ENCODE measurements around the gene HABP2. TPM values are rescaled to one million over a fixed set of nuclear protein-coding genes. Genes with fewer than 3 reads are reported as not detected.

HABP2 gene
- total RNA-seq, 4 donors from 2014 or later = 0.72 TPM; not detected in 3

- H3K27me3 ChIP-seq = peaks cover 40% of the 10 kb centered on the region
- TF ChIP-seq POLR2A (IDR thresholded peaks at IDR 0.05) (no peak), POLR2AphosphoS5 (IDR thresholded peaks at IDR 0.05) (no peak), EP300 (IDR thresholded peaks at IDR 0.05) (no peak), CTCF (IDR thresholded peaks at IDR 0.05) (no peak)
- no peaks in the 10 kb centered on the region for H3K4me1 ChIP-seq
- no peak for DNase-seq (ENCODE audit: low spot score in 2 of 2)
- H3K27ac ChIP-seq = no peak overlapping the region
- WGBS = 85% methylated on average over 7 of the region's 7 CpGs
- H3K4me3 ChIP-seq = no peak overlapping the region
- H3K36me3 ChIP-seq = no peaks in the 10 kb centered on the region
- H3K9me3 ChIP-seq = no peaks in the 10 kb centered on the region
Observed at GRCh38 chr10:113618338-113618737, 65.5 kb downstream of the HABP2 start.

GRCh38 chr10:113619401-113619800 lies 66.5 kb downstream of the HABP2 start:
- WGBS = 79% methylated on average over 1 of the region's 1 CpG
- Histone ChIP-seq H3K4me3 (no peak overlapping the region), H3K27me3 (peaks cover 43% of the 10 kb centered on the region), H3K9me3 (no peaks in the 10 kb centered on the region), H3K36me3 (no peaks in the 10 kb centered on the region), H3K27ac (no peak overlapping the region), H3K4me1 (no peaks in the 10 kb centered on the region)
- DNase-seq (ENCODE audit: low spot score in 2 of 2) = no peak
- TF ChIP-seq POLR2A (IDR thresholded peaks at IDR 0.05) (no peak), CTCF (IDR thresholded peaks at IDR 0.05) (no peak), EP300 (IDR thresholded peaks at IDR 0.05) (no peak), POLR2AphosphoS5 (IDR thresholded peaks at IDR 0.05) (no peak)

- H3K36me3 ChIP-seq = no peaks in the 10 kb centered on the region
- WGBS = 81% methylated on average over 8 of the region's 8 CpGs
- no peak overlapping the region for H3K27ac ChIP-seq
- peaks cover 36% of the 10 kb centered on the region for H3K27me3 ChIP-seq
- no peak overlapping the region for H3K4me3 ChIP-seq
- no peaks in the 10 kb centered on the region for H3K4me1 ChIP-seq
- H3K9me3 ChIP-seq = no peaks in the 10 kb centered on the region
- no peak for DNase-seq (ENCODE audit: low spot score in 2 of 2)
- TF ChIP-seq POLR2A (IDR thresholded peaks at IDR 0.05) (no peak), CTCF (IDR thresholded peaks at IDR 0.05) (no peak)
Observed at GRCh38 chr10:113620511-113620910, 67.7 kb downstream of the HABP2 start.

GRCh38 chr10:113620936-113621335 lies 68.1 kb downstream of the HABP2 start:
- H3K4me3 ChIP-seq = no peak overlapping the region
- WGBS = 84% methylated on average over 9 of the region's 9 CpGs
- TF ChIP-seq EP300 (IDR thresholded peaks at IDR 0.05) = no peak
- TF ChIP-seq POLR2AphosphoS5 (IDR thresholded peaks at IDR 0.05) = no peak
- no peak for TF ChIP-seq POLR2A (IDR thresholded peaks at IDR 0.05)
- TF ChIP-seq CTCF (IDR thresholded peaks at IDR 0.05) = no peak
- H3K36me3 ChIP-seq = no peaks in the 10 kb centered on the region
- no peaks in the 10 kb centered on the region for H3K4me1 ChIP-seq
- peaks cover 32% of the 10 kb centered on the region for H3K27me3 ChIP-seq
- H3K27ac ChIP-seq = no peak overlapping the region
- no peak for DNase-seq (ENCODE audit: low spot score in 2 of 2)
- no peaks in the 10 kb centered on the region for H3K9me3 ChIP-seq

- Histone ChIP-seq H3K36me3 (no peaks in the 10 kb centered on the region), H3K27me3 (peaks cover 26% of the 10 kb centered on the region), H3K4me3 (no peak overlapping the region), H3K4me1 (peaks cover 1% of the 10 kb centered on the region), H3K27ac (no peak overlapping the region), H3K9me3 (no peaks in the 10 kb centered on the region)
- no peak for TF ChIP-seq CTCF (IDR thresholded peaks at IDR 0.05)
- TF ChIP-seq POLR2AphosphoS5 (IDR thresholded peaks at IDR 0.05) = no peak
- TF ChIP-seq EP300 (IDR thresholded peaks at IDR 0.05) = no peak
- TF ChIP-seq POLR2A (IDR thresholded peaks at IDR 0.05) = no peak
- no peak for DNase-seq (ENCODE audit: low spot score in 2 of 2)
- 85% methylated on average over 8 of the region's 8 CpGs for WGBS
Observed at GRCh38 chr10:113621799-113622198, 68.9 kb downstream of the HABP2 start.

All from suprapubic skin (tissue), 4 donors.